Measurements from ENCODE around the gene REEP3. TPM values are rescaled to one million over a fixed set of nuclear protein-coding genes. Genes with fewer than 3 reads are reported as not detected.

The REEP3 gene
- total and polyA plus RNA-seq, 2 of the 4 experiments (the other 2 are of a cell fraction): 11.7 to 28.9 TPM

- BruUV-seq (replicated peaks): no TSS peak
- no peak overlapping the region for H3K9ac ChIP-seq (ENCODE audit: low read depth, low read length)
- intact Hi-C loops (cut with micrococcal nuclease): no loop called here
- peaks cover 5% of the 10 kb centered on the region; the same call in 1 of the 2 replicates for H3K9me1 ChIP-seq (ENCODE audit: insufficient read depth, low read length)
- POLR2A ChIA-PET (ENCODE audit: unreplicated experiment): no interaction called here
- no peak overlapping the region for H2AFZ ChIP-seq (replicated peaks; ENCODE audit: low read length, poor library complexity)
- H4K5ac ChIP-seq (ENCODE audit: low read depth, low read length): no peak overlapping the region
- DNase-seq (no peak), ATAC-seq (ENCODE audit: low read depth) (no peak)
- no CpG with 5 or more reads among the region's 3 CpGs for WGBS, 2 experiments (ENCODE audit: extremely low coverage in 2 of 2, insufficient read length in 1 of 2)
- H4K20me1 ChIP-seq (ENCODE audit: insufficient read depth, low read length): no peaks in the 10 kb centered on the region
- H3K14ac ChIP-seq (replicated peaks; ENCODE audit: low read depth, low read length): no peak overlapping the region
- dilution Hi-C loops (cut with HindIII; ENCODE audit: low sequenced_read_pairs, unreplicated experiment): no loop called here
- H3K79me1 ChIP-seq (ENCODE audit: low read depth in 1 of 2, low read length in 2 of 2): peaks cover 5 to 11% of the 10 kb centered on the region in 2 experiments; a peak in 2 of 4 replicates
- no peak for TF ChIP-seq RFX5 (IDR thresholded peaks at IDR 0.05; ENCODE audit: low read depth, low read length)
- no peak for TF ChIP-seq CTCF (conservative IDR thresholded peaks at IDR 0.05; ENCODE audit: low read depth, low read length)
- TF ChIP-seq MAFK (IDR thresholded peaks at IDR 0.05; ENCODE audit: low read depth, low read length): 0 out of 2 replicates have a peak, but pooled peaks have one; percentile 9
- no peak overlapping the region for H3K4me2 ChIP-seq (ENCODE audit: low read depth, low read length)
- H4K91ac ChIP-seq (ENCODE audit: insufficient read depth, low read depth, low read length): no peak overlapping the region
- H3K9me3 ChIP-seq (ENCODE audit: control insufficient read depth, insufficient read depth, low read length): no peaks in the 10 kb centered on the region
- no peak overlapping the region for H2BK120ac ChIP-seq (ENCODE audit: low read depth, low read length)
- no peak overlapping the region for H3K18ac ChIP-seq (ENCODE audit: low read depth, low read length)
- no peak overlapping the region; the same call in 1 of the 2 replicates for H2BK20ac ChIP-seq (ENCODE audit: low read depth, low read length)
- H2BK5ac ChIP-seq (ENCODE audit: low read depth, low read length, poor library complexity, severe bottlenecking): no peak overlapping the region
- H2AK9ac ChIP-seq (replicated peaks; ENCODE audit: low read depth, low read length, poor library complexity): no peak overlapping the region
- H3K27me3 ChIP-seq (ENCODE audit: control insufficient read depth, insufficient read depth, low read length): no peaks in the 10 kb centered on the region
- H2AK5ac ChIP-seq (ENCODE audit: low read depth, low read length): no peak overlapping the region
- no peak overlapping the region for H3K23ac ChIP-seq (ENCODE audit: low read depth, low read length)
- no peak overlapping the region for H4K8ac ChIP-seq (ENCODE audit: low read depth in 2 of 2, low read length in 2 of 2)
- H3K56ac ChIP-seq (ENCODE audit: extremely low read depth, insufficient read depth, low read length): no peak overlapping the region
- no peak overlapping the region for H3K27ac ChIP-seq (ENCODE audit: insufficient read depth, low read length)
- H3K4me1 ChIP-seq (ENCODE audit: control insufficient read depth, insufficient read depth, low read length): peaks cover 6% of the 10 kb centered on the region; the same call in 1 of the 2 replicates
- H3K4ac ChIP-seq (ENCODE audit: low read depth, low read length): no peak overlapping the region
- H3K4me3 ChIP-seq (ENCODE audit: insufficient read depth, low read depth, low read length): no peak overlapping the region
- H3K36me3 ChIP-seq (ENCODE audit: control insufficient read depth, insufficient read depth, low read length): no peaks in the 10 kb centered on the region; the same call in 1 of the 2 replicates
- CTCF ChIA-PET: interaction anchor here (0.6 kb wide), 1 partner anchor 17 kb away, joined by 3 read pairs; no protein-coding TSS in a partner anchor
- no peak overlapping the region for H2BK15ac ChIP-seq (ENCODE audit: low read depth, low read length)
- in situ Hi-C loops (cut with MboI; ENCODE audit: low sequenced_read_pairs): no loop called here
These were observed 97.4 kb downstream of the REEP3 start for GRCh38 chr10:63618552-63618951.

All from IMR-90 (cell line).